Activated CD8-positive, alpha-beta memory T cell treated with anti-CD3 and anti-CD28 coated beads, Interleukin-2, amount 50 U/mL, for 24 hours (primary cell): ENCODE results near the gene SLC26A3.
"Not testable (repeated sequence)": the region's sequence is repeated elsewhere in the genome, so short reads cannot be mapped to it uniquely, and the experiment has no call there.

Experiments
- DNase-seq: peaks from one replicate; pipeline ENCODE4 v3.0.0-alpha.2; 2020; ENCODE audit errors: extremely low read depth

SLC26A3 gene

DNA sequence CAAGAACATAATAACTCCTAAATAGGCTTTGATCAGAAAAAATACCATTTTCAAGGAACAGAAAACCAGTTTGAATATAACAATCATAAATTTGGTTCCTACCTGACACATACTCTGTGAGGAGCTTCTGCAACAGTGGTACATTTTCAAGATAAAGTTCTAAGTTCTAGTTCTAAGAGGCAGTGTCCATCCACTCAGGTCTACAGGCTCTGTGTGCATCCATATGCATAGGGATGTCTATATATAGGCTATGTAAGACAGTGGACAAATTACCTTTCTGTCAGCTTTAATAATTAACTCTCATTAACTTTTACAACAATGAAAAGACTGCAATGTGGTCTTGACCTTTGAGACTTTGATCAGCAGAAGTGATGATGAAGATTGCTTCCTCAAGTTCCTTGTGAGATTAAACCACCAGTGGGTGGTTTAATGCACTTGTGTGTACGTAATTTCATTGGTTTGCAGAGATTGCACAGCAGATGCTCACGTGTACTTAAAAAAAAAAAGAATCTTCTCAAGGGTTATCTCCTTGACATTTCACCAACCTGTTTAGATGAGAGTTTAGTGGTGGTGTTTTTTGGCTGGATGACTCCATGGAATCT lies at the start of gene SLC26A3:
Gene SLC26A3 (minus strand): TSS at position 215 of the 602 bp plus-strand sequence. CDS start 8,714 bp downstream, outside the sequence.
- DNase-seq = no peak

DNA sequence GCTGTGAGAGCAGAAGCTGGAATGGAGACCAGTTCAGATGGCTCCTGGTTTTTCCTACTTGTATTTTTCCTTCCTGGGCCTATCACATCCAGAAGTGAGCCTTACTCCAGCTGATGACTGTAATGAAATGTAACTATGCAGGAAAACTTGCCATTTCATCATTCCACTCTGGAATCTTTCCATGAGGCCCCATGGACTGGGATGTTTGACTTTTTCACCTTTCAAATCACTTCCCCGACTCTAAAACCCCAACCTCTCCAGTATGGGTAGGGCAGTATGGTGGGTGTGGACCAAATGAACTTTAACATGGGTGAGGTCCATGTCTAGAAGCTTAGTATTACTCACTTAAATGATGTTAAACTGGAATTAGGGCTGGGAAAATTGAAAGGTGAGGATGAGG lies 47.6 kb upstream of the SLC26A3 start:
- DNase-seq = no peak

DNA sequence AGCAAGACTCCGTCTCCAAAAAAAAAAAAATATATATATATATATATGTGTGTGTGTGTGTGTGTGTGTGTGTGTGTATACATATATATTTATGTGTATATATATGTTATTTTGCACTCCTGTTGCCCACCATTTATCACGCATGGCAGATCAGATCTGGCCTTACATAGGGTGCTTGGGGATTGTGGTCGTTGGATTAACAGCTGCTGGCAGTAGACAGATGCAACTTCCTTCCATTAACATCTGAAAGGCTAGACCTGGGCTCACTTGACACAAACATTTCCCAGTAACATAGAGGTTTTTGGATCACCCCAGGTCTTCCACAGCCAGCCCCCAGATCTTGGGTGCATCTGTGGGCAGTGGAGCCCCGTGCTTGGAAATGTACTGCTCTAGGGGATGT lies 47.2 kb upstream of the SLC26A3 start:
- no peak for DNase-seq

DNA sequence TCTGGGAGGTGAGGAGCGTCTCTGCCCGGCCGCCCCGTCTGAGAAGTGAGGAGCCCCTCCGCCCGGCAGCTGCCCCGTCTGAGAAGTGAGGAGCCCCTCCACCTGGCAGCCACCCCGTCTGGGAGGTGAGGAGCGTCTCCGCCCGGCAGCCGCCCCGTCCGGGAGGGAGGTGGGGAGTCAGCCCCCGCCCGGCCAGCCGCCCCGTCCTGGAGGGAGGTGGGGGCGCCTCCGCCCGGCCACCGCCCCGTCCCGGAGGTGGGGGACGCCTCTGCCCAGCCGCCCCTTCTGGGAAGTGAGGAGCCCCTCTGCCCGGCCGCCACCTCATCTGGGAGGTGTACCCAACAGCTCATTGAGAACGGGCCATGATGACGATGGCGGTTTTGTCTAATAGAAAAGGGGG lies 45.2 kb upstream of the SLC26A3 start:
- DNase-seq = not testable (repeated sequence)

DNA sequence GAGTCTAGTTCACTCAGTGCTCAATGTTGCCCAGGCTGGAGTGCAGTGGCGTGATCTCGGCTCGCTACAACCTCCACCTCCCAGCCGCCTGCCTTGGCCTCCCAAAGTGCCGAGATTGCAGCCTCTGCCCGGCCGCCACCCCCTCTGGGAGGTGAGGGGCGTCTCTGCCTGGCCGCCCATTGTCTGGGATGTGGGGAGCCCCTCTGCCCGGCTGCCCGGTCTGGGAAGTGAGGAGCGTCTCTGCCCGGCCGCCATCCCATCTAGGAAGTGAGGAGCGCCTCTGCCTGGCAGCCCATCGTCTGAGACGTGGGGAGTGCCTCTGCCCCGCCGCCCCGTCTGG lies 44.8 kb upstream of the SLC26A3 start:
- not testable (repeated sequence) for DNase-seq

DNA sequence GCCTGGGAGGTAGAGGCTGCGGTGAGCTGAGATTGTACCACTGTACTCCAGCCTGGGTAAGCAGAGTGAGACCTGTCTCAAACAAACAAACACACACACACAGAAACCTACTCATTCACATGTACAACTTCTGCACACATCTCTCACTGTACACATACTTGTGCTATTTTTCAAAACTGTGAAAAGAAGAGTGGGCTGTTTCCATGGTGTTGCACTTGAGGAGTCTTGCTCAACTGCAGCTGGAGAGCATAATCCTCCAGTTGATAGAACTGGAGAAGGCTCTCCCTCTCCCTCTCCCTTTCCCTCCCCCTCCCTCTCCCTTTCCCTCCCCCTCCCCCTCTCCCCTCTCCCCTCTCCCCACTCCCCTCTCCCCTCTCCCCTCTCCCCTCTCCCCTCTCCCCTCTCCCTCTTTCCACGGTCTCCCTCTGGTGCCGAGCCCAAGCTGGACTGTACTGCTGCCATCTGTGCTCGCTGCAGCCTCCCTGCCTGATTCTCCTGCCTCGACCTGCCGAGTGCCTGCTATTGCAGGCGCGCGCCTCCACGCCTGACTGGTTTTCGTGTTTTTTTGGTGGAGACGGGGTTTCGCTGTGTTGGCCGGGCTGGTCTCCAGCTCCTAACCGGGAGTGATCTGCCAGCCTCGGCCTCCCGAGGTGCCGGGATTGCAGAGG lies 44.3 kb upstream of the SLC26A3 start:
- DNase-seq = no peak

DNA sequence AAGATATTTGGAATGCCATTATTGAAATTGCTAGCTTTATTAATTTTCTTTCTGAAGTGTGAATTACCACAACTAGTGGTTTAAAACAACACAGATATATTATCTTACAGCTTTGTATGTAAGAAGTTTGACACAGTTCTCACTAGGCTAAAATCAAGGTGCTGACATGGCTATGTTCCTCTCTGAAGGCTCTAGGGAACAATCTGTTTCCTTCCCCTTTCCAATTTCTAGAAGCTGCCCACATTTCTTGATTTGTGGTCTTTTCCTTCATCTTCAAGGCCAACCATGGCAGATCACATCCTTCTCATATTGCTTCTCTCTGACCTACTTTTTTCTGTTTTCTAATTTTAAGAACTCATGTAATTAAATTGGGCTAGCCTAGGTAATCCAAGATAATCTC lies 43.3 kb upstream of the SLC26A3 start:
- no peak for DNase-seq

DNA sequence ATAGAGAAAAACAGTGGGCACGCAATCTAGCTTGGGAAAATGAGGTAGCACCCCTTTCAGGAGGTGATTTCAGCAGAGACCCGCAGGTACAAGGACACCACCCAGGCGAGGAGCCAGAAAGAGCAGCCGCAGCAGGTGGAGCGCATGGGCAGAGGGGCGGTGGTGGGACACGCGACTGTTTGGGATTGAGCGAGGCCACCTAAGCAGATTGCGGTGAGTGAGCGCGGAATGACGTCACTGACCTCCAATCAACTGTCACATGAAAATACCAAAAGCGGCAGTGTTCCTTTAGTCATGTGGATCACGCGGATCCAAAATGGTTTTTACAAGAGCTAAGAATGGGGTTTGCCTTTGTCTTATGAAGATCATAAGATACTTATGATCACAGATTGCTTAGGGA lies 40.2 kb upstream of the SLC26A3 start:
- DNase-seq = no peak

DNA sequence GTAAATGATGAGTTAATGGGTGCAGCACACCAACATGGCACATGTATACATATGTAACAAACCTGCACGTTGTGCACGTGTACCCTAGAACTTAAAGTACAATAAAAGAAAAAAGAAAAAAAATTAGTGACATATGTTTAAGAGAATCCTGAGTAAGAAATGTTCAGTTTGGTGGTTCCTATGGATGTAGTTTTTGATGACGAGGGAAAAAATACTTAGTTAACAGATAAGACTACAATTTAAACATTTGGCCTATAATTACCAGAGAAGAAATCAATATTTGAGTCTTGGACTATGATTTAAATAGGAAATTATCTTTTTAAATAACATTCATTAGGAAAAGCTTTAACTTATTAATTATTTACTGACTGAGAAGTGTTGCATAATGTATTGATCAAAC lies 39.2 kb upstream of the SLC26A3 start:
- DNase-seq = no peak

DNA sequence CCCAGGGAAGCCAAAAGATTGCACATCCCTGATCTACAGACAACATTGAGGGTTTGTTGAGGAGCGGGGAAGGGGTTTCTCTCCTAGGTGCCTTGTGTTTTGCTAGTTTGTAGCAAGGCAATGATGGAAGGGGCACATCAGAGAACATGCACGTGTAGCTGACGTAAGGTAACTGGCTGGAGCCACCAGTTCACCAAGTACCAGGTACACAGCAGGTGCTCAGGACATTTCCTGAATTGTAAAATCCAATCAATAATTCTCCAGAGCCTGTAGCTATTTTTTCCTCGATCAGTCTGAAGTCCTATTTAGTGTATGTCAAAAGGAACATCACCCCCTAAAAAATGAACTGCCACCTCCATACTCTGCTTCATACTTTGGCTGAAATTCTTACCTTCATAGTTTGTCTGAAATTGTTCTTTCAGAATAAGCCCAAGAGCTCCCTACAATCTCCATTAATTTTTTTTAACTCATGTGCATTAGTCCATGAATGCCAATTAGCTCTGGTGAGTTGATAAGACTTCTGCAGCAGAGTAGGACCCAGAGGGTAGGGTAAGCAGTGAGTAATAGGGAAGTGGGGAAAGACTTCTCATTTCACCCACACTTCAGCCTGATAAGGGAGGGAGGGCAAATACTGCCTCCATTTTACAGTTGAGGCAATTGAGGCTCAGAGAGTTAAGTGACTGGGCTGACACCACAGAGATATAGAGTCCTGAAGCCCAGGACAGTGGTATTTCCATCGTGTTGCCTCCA lies 36.0 kb upstream of the SLC26A3 start:
- DNase-seq = no peak

DNA sequence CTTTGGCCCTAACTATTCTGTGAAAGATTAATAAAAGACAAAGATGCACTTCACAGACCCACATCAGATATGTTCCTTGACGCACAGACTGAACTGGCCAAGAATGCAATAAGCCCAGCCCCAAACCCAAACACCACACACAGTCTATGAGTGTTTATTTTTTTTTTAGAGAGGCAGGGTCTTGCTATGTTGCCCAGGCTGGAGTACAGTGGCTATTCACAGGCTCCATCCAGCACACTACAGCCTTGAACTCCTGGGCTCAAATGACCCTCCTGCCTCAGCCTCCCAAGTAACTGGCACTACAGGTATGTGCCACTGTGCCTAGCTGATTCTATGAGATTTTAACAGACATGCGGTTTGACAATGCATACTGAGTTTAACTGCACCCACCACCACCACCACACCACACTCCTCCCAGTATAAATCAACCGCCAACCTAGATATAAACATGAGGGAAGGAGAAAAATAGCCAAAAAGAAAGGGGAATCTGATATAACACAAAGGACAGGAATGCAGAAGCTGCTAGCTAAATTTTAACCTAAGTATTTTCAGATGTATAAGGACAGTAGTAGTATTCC lies 35.1 kb upstream of the SLC26A3 start:
- no peak for DNase-seq

DNA sequence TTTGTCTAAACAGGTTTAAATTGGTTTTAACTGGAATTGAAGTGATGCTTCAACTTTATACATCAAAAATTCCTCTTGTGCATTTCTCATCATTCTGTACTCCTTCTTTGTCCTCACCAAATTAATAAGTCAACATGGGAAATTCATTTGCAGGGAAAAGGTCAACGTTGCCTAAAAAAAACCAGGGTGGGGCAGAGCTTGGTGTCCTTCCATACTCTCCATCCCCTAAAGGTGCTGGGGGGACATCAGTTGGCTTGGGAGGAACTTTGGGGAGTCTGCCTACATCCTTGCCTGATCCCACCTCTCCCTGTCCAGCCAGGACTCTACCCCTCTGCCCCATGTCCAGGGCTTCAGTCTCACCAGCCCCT lies 34.1 kb upstream of the SLC26A3 start:
- no peak for DNase-seq

DNA sequence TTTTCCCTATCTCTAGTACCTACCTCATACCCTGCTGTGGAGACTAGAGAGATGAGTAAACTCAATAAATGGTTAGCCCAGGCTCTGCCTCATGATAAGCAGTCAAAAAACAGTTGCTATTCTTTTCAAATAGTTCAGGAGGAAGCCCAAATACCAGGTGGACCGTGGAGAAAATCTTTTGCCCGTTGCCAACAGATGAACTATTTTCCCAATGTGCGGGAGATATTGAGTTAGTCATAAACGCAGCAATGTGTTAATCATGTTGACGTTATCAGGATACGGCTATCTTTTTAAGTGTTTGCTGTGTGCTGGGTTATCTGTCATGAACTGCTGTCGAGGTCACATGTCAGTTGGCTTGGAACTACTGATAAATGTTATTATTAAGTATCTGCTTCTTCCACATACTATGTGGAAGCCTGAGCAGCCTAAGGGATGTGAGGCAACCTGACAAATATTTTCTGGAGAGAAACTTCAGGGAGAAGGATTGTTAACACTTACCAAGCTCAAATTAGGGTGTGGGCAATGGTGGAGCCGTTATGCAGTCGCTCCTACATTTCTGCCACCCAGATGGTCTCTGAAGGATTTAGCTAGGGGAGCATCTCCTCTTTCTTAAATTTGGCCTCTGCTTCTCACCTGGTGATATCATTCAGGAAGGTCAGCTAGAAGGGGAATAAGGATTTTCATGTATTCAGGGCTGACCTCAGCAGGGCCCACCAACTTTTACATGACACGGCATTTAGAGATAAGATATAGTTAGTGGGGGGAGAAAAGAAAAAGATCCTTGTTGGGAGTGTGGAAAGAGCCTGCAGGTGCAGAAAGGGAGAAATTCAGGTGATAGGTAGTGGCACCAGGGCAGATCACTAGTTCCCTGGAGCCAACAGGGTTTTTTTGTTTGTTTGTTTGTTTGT lies 33.5 kb upstream of the SLC26A3 start:
- no peak for DNase-seq

DNA sequence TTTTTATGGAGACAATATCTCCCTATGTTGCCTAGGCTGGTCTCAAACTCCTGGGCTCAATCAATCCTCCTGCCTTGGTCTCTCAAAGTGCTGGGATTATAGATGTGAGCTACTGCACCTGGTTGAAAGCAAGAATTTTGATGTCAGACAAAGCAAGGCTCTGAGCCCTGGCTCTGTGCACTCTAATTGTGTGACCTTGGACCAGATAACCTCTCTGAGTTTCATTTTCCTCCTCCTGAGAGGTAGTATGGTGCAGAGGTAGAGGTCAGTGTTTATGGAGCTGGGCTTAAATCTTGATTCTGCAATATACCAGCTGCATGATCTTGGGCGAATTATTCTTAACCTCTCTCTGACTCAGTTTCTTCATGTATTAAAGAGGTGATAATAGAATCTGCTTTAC lies 31.4 kb upstream of the SLC26A3 start:
- no peak for DNase-seq

DNA sequence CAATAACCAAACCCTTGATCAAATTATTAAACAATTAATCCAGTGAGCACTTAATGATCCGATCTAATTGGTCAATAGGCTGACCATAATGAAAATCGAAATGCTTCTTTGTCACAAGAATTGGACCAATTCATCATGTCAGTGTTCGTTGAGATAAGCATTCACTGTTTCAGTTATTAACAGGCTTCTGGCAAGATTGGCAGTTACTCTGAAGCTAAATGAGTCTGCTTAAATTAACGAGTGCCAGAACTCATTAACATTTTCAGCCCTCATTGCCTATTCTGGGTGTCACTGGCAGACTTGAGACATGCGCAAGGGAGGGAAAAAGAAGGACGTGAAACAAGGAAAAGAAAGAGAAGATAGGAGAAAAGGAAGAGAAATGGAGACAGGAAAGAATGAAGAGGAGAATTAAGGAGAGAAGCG lies 30.7 kb upstream of the SLC26A3 start:
- no peak for DNase-seq

DNA sequence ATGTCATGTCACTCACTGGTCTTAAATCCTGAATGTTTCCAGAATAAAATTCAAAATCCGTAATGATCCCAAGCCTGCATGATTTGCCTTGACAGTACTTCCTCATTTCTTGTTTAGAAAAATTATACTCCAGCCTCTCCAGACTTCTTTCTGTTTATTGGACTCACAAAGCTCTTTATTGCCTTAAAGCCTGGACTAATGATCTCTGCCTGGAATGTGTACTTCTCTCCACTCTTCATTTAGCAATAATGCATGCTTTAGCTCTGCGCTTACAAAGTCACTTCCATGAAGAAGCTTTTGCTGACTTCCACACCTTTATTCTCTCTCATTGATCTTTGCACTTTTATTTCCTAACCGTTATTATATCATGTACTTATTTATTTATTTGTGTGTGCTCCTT lies 27.4 kb upstream of the SLC26A3 start:
- DNase-seq = no peak

DNA sequence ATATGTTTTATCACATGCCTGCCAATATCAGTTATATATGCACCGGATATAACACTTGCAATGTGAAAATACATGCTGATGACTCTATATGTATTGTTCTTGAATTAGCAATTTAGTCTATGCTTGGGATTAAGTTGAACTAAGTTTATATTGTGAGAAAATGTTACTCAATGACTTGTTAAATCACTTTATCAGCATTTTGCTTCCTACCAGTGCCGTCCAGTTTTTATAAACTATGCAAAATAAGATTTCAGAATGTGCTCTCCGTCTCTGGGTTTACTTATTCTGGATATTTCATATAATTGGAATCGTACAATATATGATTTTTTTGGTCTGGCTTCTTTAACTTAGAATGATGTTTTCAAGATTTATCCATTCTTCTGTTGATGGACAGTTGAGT lies 25.5 kb upstream of the SLC26A3 start:
- no peak for DNase-seq

DNA sequence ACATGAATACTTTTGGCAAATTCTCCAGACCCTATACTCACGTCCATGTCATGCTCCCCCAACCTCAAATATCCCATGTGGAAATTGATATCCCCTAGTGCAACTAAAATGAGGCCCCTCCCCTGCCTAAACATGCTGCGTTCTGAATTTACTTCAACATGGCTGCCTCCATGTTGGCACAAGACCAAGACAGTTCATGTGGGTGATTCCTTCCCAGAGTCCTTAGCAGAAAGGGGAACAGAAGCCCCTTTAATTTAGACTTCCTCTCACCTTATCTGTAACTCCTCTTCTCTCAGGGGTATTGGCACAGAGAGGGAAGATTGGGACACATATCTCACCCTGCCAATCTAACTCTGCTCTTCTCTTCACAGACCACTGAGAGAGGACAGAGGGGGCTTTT lies 24.5 kb upstream of the SLC26A3 start:
- no peak for DNase-seq

DNA sequence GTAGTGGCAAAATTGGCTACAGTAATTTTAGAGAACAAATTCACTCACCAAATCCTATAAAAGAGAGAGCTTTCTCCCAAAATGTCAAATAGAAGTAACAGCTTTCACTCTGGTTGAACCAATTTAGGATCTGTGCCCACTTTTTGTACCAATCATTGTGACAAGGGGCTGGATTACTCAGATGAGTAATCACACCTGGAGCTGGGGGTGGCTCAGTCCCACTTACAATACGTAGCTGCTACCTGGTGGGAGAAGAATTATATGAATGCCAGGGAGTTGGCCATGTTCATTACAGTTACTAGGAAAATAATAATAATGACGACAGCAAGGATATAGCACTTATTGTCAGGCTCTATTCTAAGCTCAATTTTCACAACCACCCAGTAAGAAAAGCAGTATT lies 23.4 kb upstream of the SLC26A3 start:
- DNase-seq = no peak

DNA sequence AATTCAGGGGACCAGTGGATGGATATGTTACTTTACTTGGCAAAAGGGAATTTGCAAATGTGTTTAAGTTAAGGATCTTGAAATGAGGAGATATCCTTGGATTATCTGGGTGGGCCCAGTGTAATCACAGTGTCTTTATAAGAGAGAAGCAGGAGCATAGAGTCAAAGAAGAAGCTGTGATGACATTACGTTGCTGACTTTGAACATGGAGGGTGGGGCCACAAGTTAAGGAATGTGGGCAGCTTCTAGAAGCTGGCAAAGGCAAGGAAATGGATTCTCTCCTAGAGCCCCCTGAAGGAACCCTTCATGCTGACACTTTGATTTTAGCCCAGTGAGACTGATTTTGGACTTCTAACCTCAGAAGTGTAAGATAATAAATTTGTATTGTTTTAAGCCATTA lies 21.8 kb upstream of the SLC26A3 start:
- DNase-seq = no peak

DNA sequence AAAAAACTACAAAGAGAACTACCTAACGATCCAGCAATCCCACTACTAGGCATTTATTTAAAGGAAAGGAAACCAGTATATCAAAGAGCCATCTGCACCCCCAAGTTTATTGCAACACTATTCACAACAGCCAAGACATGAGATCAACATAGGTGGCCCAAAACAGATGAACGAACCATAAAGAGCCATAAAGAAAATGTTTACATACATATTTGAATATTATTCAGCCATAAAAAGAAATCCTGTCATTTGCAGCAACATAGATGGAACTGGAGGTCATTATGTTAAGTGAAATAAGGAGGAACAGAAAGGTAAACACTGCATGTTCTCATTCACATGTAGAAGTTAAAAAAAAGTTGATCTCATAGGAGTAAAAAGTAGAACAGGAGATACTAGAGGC lies 15.6 kb upstream of the SLC26A3 start:
- DNase-seq = no peak

DNA sequence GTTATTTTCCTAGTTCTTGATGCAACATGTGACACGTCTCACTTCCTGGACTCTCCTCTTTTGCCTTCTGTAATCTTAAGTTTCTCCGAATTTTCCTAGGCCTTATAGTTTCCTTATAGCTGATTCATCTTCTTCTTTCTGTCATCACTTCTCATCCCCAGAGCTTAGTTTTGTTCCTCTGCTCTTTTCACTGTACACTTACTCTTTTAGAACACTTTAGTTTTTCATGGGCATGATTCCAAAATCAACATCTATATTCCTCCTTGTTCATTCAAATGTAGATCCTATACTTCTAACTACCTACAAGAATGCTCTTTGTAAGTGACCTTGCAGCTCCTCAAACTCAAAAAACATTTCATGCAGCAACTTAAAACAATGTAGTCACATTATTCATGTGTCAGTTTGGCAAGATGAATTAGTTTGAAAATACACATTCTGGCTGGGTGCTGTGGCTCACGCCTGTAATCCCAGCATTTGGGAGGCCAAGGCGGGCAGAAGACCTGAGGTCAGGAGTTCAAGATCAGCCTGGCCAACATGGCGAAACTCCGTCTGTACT lies 13.1 kb upstream of the SLC26A3 start:
- no peak for DNase-seq
